Gastrocnemius medialis (tissue), 4 donors: ENCODE data around the gene DMBX1.

Experiments
- POLR2A ChIP-seq, 2 donors: fragments of 450-650 bp; IDR thresholded peaks; one replicate each; pipeline ENCODE4 v1.6.1; 2017; ENCODE audit warnings: antibody characterized with exemption in 2 of 2, mild to moderate bottlenecking in 2 of 2, moderate library complexity in 2 of 2
- TF ChIP-seq, protein P1 (sequence below), 5 experiments: fragments of 450-650 bp in 3 of 5; fragments of 200-600 bp in 2 of 5; sonication (generic) in 2 of 5; IDR thresholded peaks in 4 of 5; conservative IDR thresholded peaks in 1 of 5; 1 replicate in 4 of 5; 2 replicates in 1 of 5; pipeline ENCODE4 v1.5.1; 2016 to 2019; ENCODE audit warnings: antibody characterized with exemption in 5 of 5, mild to moderate bottlenecking in 3 of 5, moderate library complexity in 3 of 5

GRCh38 chr1:46469881-46470280 lies 19.8 kb upstream of the DMBX1 start:
- TF ChIP-seq, protein P1, sequence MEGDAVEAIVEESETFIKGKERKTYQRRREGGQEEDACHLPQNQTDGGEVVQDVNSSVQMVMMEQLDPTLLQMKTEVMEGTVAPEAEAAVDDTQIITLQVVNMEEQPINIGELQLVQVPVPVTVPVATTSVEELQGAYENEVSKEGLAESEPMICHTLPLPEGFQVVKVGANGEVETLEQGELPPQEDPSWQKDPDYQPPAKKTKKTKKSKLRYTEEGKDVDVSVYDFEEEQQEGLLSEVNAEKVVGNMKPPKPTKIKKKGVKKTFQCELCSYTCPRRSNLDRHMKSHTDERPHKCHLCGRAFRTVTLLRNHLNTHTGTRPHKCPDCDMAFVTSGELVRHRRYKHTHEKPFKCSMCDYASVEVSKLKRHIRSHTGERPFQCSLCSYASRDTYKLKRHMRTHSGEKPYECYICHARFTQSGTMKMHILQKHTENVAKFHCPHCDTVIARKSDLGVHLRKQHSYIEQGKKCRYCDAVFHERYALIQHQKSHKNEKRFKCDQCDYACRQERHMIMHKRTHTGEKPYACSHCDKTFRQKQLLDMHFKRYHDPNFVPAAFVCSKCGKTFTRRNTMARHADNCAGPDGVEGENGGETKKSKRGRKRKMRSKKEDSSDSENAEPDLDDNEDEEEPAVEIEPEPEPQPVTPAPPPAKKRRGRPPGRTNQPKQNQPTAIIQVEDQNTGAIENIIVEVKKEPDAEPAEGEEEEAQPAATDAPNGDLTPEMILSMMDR (IDR thresholded peaks at IDR 0.05 in 4 of 5, conservative IDR thresholded peaks at IDR 0.05 in 1 of 5): no peak
- no peak for TF ChIP-seq POLR2A (IDR thresholded peaks at IDR 0.05)
